B cell (primary cell): ENCODE results near the gene COX14. TPM values are rescaled to one million over a fixed set of nuclear protein-coding genes. Genes with fewer than 3 reads are reported as not detected.

Experiments used
- ATAC-seq: fragments of 200-7000 bp; cut with Tn5 transposase; one replicate; pipeline ENCODE4 v1.10.0; 2021; ENCODE audit warnings: low read depth, mild to moderate bottlenecking, moderate number of reproducible peaks, moderate library complexity
- CTCF ChIA-PET: fragments of 350-600 bp; sonication (Branson Sonifier 250); formaldehyde crosslinking; loops from one replicate; lab custom pipeline; 2021; ENCODE audit warnings: antibody characterized with exemption, inconsistent platforms; lab: Charles Lee
- POLR2A ChIA-PET: fragments of 350-600 bp; sonication (Branson Sonifier 250); formaldehyde crosslinking; loops from one replicate; lab custom pipeline; 2021; ENCODE audit warnings: antibody characterized with exemption; lab: Charles Lee
- DNase-seq: peaks from one replicate; pipeline ENCODE4 v3.0.0; 2013
- H2AFZ ChIP-seq: 2 replicates; pipeline ENCODE4 v1.6.1; 2012; ENCODE audit warnings: mild to moderate bottlenecking, low read depth, low read length; ENCODE audit not compliant: insufficient read depth, poor library complexity, severe bottlenecking
- H3K27ac ChIP-seq, 2 donors: 1 replicate in 1 of 2; 2 replicates in 1 of 2; pipeline ENCODE4 v1.5.1; 2012 to 2013; ENCODE audit warnings: low read length in 2 of 2, mild to moderate bottlenecking in 2 of 2, moderate library complexity in 1 of 2
- H3K27me3 ChIP-seq, 4 experiments: fragments of 200-600 bp in 1 of 4; sonication (generic) in 1 of 4; replicated peaks in 1 of 4; 1 replicate in 2 of 4; 2 replicates in 2 of 4; pipeline versions ENCODE4 v1.6.1 to v1.7.0; 2013 to 2016; ENCODE audit warnings: low read length in 3 of 4, mild to moderate bottlenecking in 2 of 4, mixed read lengths in 1 of 4, moderate library complexity in 1 of 4; ENCODE audit not compliant: insufficient read depth in 4 of 4, control insufficient read depth in 3 of 4; ENCODE audit errors: control extremely low read depth in 1 of 4
- H3K36me3 ChIP-seq, 2 experiments: replicated peaks in 1 of 2; 1 replicate in 1 of 2; 2 replicates in 1 of 2; pipeline versions ENCODE4 v1.6.1 to v1.7.1; 2013; ENCODE audit warnings: low read length in 1 of 2; ENCODE audit not compliant: insufficient read depth in 2 of 2, control insufficient read depth in 1 of 2; ENCODE audit errors: control extremely low read depth in 1 of 2, extremely low read depth in 1 of 2
- H3K4me1 ChIP-seq, 2 donors: fragments of 200-600 bp in 1 of 2; sonication (generic) in 1 of 2; 1 replicate in 1 of 2; 2 replicates in 1 of 2; pipeline versions ENCODE4 v1.5.1 to v1.6.1; 2013 to 2017; ENCODE audit warnings: low read length in 2 of 2; ENCODE audit not compliant: control insufficient read depth in 2 of 2, insufficient read depth in 2 of 2
- H3K4me2 ChIP-seq: replicated peaks from 2 replicates; pipeline ENCODE3; 2012; ENCODE audit warnings: mild to moderate bottlenecking, low read depth, low read length; ENCODE audit not compliant: poor library complexity, severe bottlenecking
- H3K4me3 ChIP-seq, 5 experiments: fragments of 200-600 bp in 1 of 5; sonication (generic) in 1 of 5; 1 replicate in 3 of 5; 2 replicates in 2 of 5; pipeline versions ENCODE4 v1.5.1 to v1.7.0; 2011 to 2016; ENCODE audit warnings: low read length in 4 of 5, mild to moderate bottlenecking in 4 of 5, low read depth in 2 of 5, control low read depth in 1 of 5, moderate library complexity in 1 of 5; ENCODE audit not compliant: insufficient read depth in 1 of 5; ENCODE audit errors: control extremely low read depth in 1 of 5, extremely low read depth in 1 of 5
- H3K79me2 ChIP-seq: fragments of 200-600 bp; sonication (generic); one replicate; pipeline ENCODE4 v1.6.0; 2016; ENCODE audit warnings: low read length; ENCODE audit not compliant: control insufficient read depth, insufficient read depth
- H3K9ac ChIP-seq: fragments of 200-600 bp; sonication (generic); 2 replicates; pipeline ENCODE4 v1.6.1; 2017; ENCODE audit warnings: mild to moderate bottlenecking, low read length, moderate library complexity
- H3K9me3 ChIP-seq, 3 donors: one replicate each; pipeline versions ENCODE4 v1.6.1 to v1.7.1; 2013; ENCODE audit warnings: low read length in 2 of 3; ENCODE audit not compliant: control insufficient read depth in 2 of 3, insufficient read depth in 1 of 3; ENCODE audit errors: control extremely low read depth in 1 of 3
- H4K20me1 ChIP-seq: 2 replicates; pipeline ENCODE4 v1.6.0; 2012; ENCODE audit warnings: mild to moderate bottlenecking, low read length; ENCODE audit not compliant: insufficient read depth, control insufficient read depth, poor library complexity, severe bottlenecking
- H3K27ac Mint-ChIP-seq: one replicate; pipeline ENCODE4 v1.8.0; 2021; ENCODE audit warnings: mixed read lengths
- H3K27me3 Mint-ChIP-seq: one replicate; pipeline ENCODE4 v1.8.0; 2021; ENCODE audit warnings: mixed read lengths
- H3K4me1 Mint-ChIP-seq: one replicate; pipeline ENCODE4 v1.8.0; 2021; ENCODE audit warnings: mixed read lengths
- H3K4me3 Mint-ChIP-seq: one replicate; pipeline ENCODE4 v1.8.0; 2021; ENCODE audit warnings: mixed read lengths
- H3K9me3 Mint-ChIP-seq: one replicate; pipeline ENCODE4 v1.8.0; 2022; ENCODE audit warnings: mixed read lengths; ENCODE audit not compliant: insufficient read depth
- CTCF ChIP-seq: fragments of 200-600 bp; IDR thresholded peaks from one replicate; pipeline ENCODE4 v1.8.0; 2022; ENCODE audit warnings: antibody characterized with exemption, mild to moderate bottlenecking
- EZH2 ChIP-seq: IDR thresholded peaks from 2 replicates; pipeline ENCODE4 v1.6.1; 2012; ENCODE audit warnings: borderline replicate concordance, low read depth, mild to moderate bottlenecking, moderate library complexity, low read length; ENCODE audit not compliant: insufficient read depth, poor library complexity, severe bottlenecking
- WGBS: methylation state at CpG from one replicate; pipeline ENCODE4 v1.1.5; 2013; ENCODE audit warnings: missing lambda C conversion rate; ENCODE audit not compliant: insufficient coverage; 5-methylcytosine and 5-hydroxymethylcytosine counted together
- intact Hi-C: fragments of 100-400 bp; cut with micrococcal nuclease; formaldehyde crosslinking; loops from one replicate; pipeline ENCODE4 v1.10.0; 2022
- polyA plus RNA-seq: library from polyadenylated mRNA; depleted of rRNA; stranded (reverse); fragments of >200 nt; gene quantifications from 2 replicates; pipeline ENCODE4 v1.2.3, GENCODE V29; 2012
- total RNA-seq, 2 donors: library from RNA; stranded (reverse); fragments of 120-200 nt in 1 of 2; gene quantifications; 1 replicate in 1 of 2; 2 replicates in 1 of 2; pipeline versions ENCODE4 v1.2.3 to v1.2.4, GENCODE V29; 2013 to 2022

The COX14 gene
- total and polyA plus RNA-seq, 2 donors (not counting 1 experiment from before 2014, with no cell fraction given) = 31.8 to 60.4 TPM

DNA sequence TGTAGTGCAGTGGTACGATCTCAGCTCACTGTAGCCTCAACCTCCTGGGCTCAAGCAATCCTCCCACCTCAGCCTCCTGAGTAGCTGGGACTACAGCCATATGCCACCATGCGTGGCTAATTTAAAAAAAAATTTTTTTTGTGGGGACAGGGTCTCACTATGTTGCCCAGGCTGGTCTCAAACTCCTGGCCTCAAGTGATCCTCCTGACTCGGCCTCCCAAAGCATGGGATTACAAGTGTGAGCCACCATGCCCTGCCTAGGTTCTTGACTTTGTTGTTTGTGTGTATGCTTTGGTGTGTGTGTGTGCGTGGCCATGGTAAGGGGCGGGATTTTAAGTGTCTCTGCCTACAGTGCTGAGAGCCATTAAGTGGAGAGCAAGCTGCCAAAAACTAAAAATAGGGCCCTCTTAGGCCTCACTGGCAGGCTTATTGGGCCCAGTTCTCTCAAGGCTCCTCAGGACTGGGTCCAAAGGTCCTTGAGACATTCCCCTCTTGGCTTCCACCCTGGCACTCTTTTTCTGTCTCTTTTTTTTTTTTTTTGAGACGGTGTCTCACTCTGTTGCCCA is 5.1 kb downstream of the COX14 start:
- intact Hi-C loops = no loop called here
- Histone ChIP-seq H4K20me1 (peaks cover 73% of the 10 kb centered on the region), H3K4me2 (no peak overlapping the region), H3K9me3 (no peaks in the 10 kb centered on the region), H3K27ac (no peak overlapping the region), H3K4me1 (peaks cover 6 to 30% of the 10 kb centered on the region in 2 donors), H3K27me3 (no peaks in the 10 kb centered on the region), H3K36me3 (peaks cover 2 to 36% of the 10 kb centered on the region in 2 experiments), H3K79me2 (peaks cover 94% of the 10 kb centered on the region), H2AFZ (no peak overlapping the region), H3K4me3 (no peak overlapping the region), H3K9ac (no peak overlapping the region)
- Mint-ChIP-seq H3K4me1 (peaks cover 40% of the 10 kb centered on the region), H3K9me3 (no peaks in the 10 kb centered on the region), H3K4me3 (no peak overlapping the region), H3K27me3 (no peaks in the 10 kb centered on the region), H3K27ac (no peak overlapping the region)
- no peak for ATAC-seq
- TF ChIP-seq EZH2 = no peak
- TF ChIP-seq CTCF = no peak
- WGBS = 93% methylated on average over 6 of the region's 6 CpGs
- POLR2A ChIA-PET = interaction anchor here (0.7 kb wide), 1 partner anchor 8 kb away, joined by 3 read pairs; no protein-coding TSS in a partner anchor
- CTCF ChIA-PET = interaction anchor here (0.8 to 1.0 kb wide), 3 partner anchors 9 to 32 kb away, joined by 3 to 5 read pairs (median 3); partner anchors contain the start of gene SMARCD1
- no peak for DNase-seq

DNA sequence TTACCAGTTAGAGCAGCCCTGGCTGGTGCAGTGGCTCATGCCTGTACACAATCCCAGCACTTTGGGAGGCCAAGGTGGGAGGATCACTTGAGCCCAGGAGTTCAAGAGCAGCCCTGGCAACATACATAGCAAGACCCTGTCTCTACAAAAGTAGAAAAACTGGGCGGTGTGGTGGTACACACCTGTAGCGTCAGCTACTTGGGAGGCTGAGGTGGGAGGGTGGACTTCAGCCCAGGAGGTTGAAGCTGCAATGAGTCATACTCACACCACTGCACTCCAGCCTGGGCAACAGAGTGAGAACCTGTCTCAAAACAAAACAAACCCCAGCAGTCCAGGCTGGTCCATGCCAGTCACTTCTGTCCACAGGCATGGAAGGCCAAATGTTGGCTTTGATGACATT is 7.4 kb downstream of the COX14 start:
- WGBS = 100% methylated on average over 2 of the region's 2 CpGs

More for the DNA sequence above, 7.4 kb downstream of the COX14 start:
- no peak for ATAC-seq
- intact Hi-C loops = no loop called here
- H3K36me3 ChIP-seq = peaks cover 2 to 55% of the 10 kb centered on the region in 2 experiments
- H3K4me2 ChIP-seq = no peak overlapping the region
- no peak overlapping the region for H3K4me3 ChIP-seq
- Mint-ChIP-seq H3K9me3 (no peaks in the 10 kb centered on the region), H3K27ac (no peak overlapping the region), H3K4me1 (peaks cover 28% of the 10 kb centered on the region), H3K27me3 (no peaks in the 10 kb centered on the region), H3K4me3 (no peak overlapping the region)
- POLR2A ChIA-PET = no interaction called here
- H3K9ac ChIP-seq = no peak overlapping the region
- DNase-seq = no peak
- H3K9me3 ChIP-seq = no peaks in the 10 kb centered on the region
- no peak overlapping the region for H2AFZ ChIP-seq
- no peaks in the 10 kb centered on the region for H3K27me3 ChIP-seq
- H3K4me1 ChIP-seq = peaks cover 0 to 13% of the 10 kb centered on the region in 2 donors
- H3K27ac ChIP-seq = no peak overlapping the region
- TF ChIP-seq CTCF (no peak), EZH2 (no peak)
- H3K79me2 ChIP-seq = peaks cover 99% of the 10 kb centered on the region
- H4K20me1 ChIP-seq = peaks cover 85% of the 10 kb centered on the region
- CTCF ChIA-PET = interaction anchor here (0.7 to 1.4 kb wide), 2 partner anchors 13 to 30 kb away, joined by 3 read pairs; no protein-coding TSS in a partner anchor
